ENCODE measurements around the gene RIOX2.
A peak's percentile ranks its signal among the peaks of the same experiment; 100 is the strongest.

The RIOX2 gene

GRCh38 chr3:97975466-97975865 is 3.2 kb upstream of the RIOX2 start:
- no peak for DNase-seq (ENCODE audit: extremely low read depth, insufficient read length)
- Histone ChIP-seq H3K27me3 (replicated peaks; ENCODE audit: control insufficient read depth, insufficient read depth, low read length) (no peaks in the 10 kb centered on the region), H3K36me3 (ENCODE audit: control insufficient read depth, insufficient read depth, low read length) (no peaks in the 10 kb centered on the region), H3K4me3 (replicated peaks; ENCODE audit: low read depth, low read length) (no peak overlapping the region)
- TF ChIP-seq CTCF (IDR thresholded peaks at IDR 0.05; ENCODE audit: insufficient read depth, low read length, poor library complexity, severe bottlenecking): no peak

- DNase-seq (ENCODE audit: extremely low read depth, insufficient read length): no peak
- no peaks in the 10 kb centered on the region for H3K36me3 ChIP-seq (ENCODE audit: control insufficient read depth, insufficient read depth, low read length)
- no peak overlapping the region for H3K4me3 ChIP-seq (replicated peaks; ENCODE audit: low read depth, low read length)
- TF ChIP-seq CTCF (IDR thresholded peaks at IDR 0.05; ENCODE audit: insufficient read depth, low read length, poor library complexity, severe bottlenecking): no peak
- H3K27me3 ChIP-seq (replicated peaks; ENCODE audit: control insufficient read depth, insufficient read depth, low read length): no peaks in the 10 kb centered on the region
Observed at GRCh38 chr3:97974996-97975395, 2.8 kb upstream of the RIOX2 start.

- Histone ChIP-seq H3K4me3 (replicated peaks; ENCODE audit: low read depth, low read length) (peak overlapping the region; percentile 87), H3K27me3 (replicated peaks; ENCODE audit: control insufficient read depth, insufficient read depth, low read length) (no peaks in the 10 kb centered on the region), H3K36me3 (ENCODE audit: control insufficient read depth, insufficient read depth, low read length) (no peaks in the 10 kb centered on the region; the same call in 1 of the 2 replicates)
- no peak for TF ChIP-seq CTCF (IDR thresholded peaks at IDR 0.05; ENCODE audit: insufficient read depth, low read length, poor library complexity, severe bottlenecking)
- no peak for DNase-seq (ENCODE audit: extremely low read depth, insufficient read length)
Observed at GRCh38 chr3:97972976-97973375, 745 bp upstream of the RIOX2 start.

GRCh38 chr3:97970956-97971620 is 1.1 kb downstream of the RIOX2 start:
- no peak for DNase-seq (ENCODE audit: extremely low read depth, insufficient read length)
- no peaks in the 10 kb centered on the region for H3K27me3 ChIP-seq (replicated peaks; ENCODE audit: control insufficient read depth, insufficient read depth, low read length)
- peak overlapping the region; percentile 87 for H3K4me3 ChIP-seq (replicated peaks; ENCODE audit: low read depth, low read length)
- no peak for TF ChIP-seq CTCF (IDR thresholded peaks at IDR 0.05; ENCODE audit: insufficient read depth, low read length, poor library complexity, severe bottlenecking)
- H3K36me3 ChIP-seq (ENCODE audit: control insufficient read depth, insufficient read depth, low read length): peaks cover under 1% of the 10 kb centered on the region

- Histone ChIP-seq H3K36me3 (ENCODE audit: control insufficient read depth, insufficient read depth, low read length) (peaks cover 2% of the 10 kb centered on the region), H3K4me3 (replicated peaks; ENCODE audit: low read depth, low read length) (no peak overlapping the region), H3K27me3 (replicated peaks; ENCODE audit: control insufficient read depth, insufficient read depth, low read length) (no peaks in the 10 kb centered on the region)
- no peak for DNase-seq (ENCODE audit: extremely low read depth, insufficient read length)
- TF ChIP-seq CTCF (IDR thresholded peaks at IDR 0.05; ENCODE audit: insufficient read depth, low read length, poor library complexity, severe bottlenecking): no peak
Observed at GRCh38 chr3:97970156-97970555, 2.1 kb downstream of the RIOX2 start.

- DNase-seq (ENCODE audit: extremely low read depth, insufficient read length): no peak
Observed at GRCh38 chr3:97969541-97969940, 2.7 kb downstream of the RIOX2 start.

More at GRCh38 chr3:97969541-97969940, 2.7 kb downstream of the RIOX2 start:
- Histone ChIP-seq H3K36me3 (ENCODE audit: control insufficient read depth, insufficient read depth, low read length) (peaks cover 2% of the 10 kb centered on the region), H3K4me3 (replicated peaks; ENCODE audit: low read depth, low read length) (no peak overlapping the region), H3K27me3 (replicated peaks; ENCODE audit: control insufficient read depth, insufficient read depth, low read length) (no peaks in the 10 kb centered on the region)
- TF ChIP-seq CTCF (IDR thresholded peaks at IDR 0.05; ENCODE audit: insufficient read depth, low read length, poor library complexity, severe bottlenecking): no peak
